ENCODE data around the gene TSPAN17.

DNA sequence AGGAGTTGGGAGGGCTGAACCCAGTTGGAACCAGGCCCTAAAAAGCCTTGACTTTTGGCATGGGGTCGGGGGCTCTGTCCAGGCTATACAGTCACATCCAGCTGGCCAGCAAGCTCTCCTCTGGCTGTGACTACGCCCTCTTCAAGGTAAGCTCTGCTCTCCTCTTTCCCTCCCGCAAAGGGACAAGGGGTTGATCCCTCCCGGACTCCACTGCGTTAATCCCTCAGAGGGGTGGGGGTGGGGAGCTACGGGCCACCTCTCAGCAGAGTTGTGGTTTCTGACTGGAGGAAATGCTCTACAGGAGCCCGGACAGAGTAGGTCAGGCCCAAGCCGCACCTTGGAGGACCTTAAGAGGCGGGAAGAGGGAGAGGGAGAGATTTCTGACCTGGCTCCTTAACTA lies 3.0 kb upstream of the TSPAN17 start:
- TF ChIP-seq ETV6 (conservative IDR thresholded peaks at IDR 0.05 in 1 of 2, IDR thresholded peaks at IDR 0.05 in 1 of 2; ENCODE audit: borderline replicate concordance in 1 of 2, low read depth in 1 of 2) = no peak
- no peak for TF ChIP-seq ZBED1 (IDR thresholded peaks at IDR 0.05; ENCODE audit: borderline replicate concordance)
